Lower leg skin (tissue), 4 donors: ENCODE results near the gene IFI35. TPM values are rescaled to one million over a fixed set of nuclear protein-coding genes. Genes with fewer than 3 reads are reported as not detected.
"Not testable (repeated sequence)": the region's sequence is repeated elsewhere in the genome, so short reads cannot be mapped to it uniquely, and the experiment has no call there.

Experiments used
- DNase-seq, 2 donors: peaks; one replicate each; pipeline ENCODE4 v3.0.0-alpha.2; 2019; ENCODE audit warnings: low spot score in 2 of 2
- H3K4me3 ChIP-seq: fragments of 200-600 bp; sonication (generic); 2 replicates; pipeline ENCODE4 v1.5.1; 2017; ENCODE audit warnings: mild to moderate bottlenecking, low read depth; ENCODE audit not compliant: poor library complexity, severe bottlenecking
- CTCF ChIP-seq, 3 donors: fragments of 450-650 bp; IDR thresholded peaks; one replicate each; pipeline ENCODE4 v1.5.1; 2016; ENCODE audit warnings: antibody characterized with exemption in 3 of 3, mild to moderate bottlenecking in 3 of 3, moderate library complexity in 2 of 3
- POLR2A ChIP-seq, 2 donors: fragments of 450-650 bp; IDR thresholded peaks; one replicate each; pipeline ENCODE4 v1.6.1; 2016 to 2017; ENCODE audit warnings: antibody characterized with exemption in 2 of 2, mild to moderate bottlenecking in 1 of 2, moderate library complexity in 1 of 2
- WGBS, 2 donors: methylation state at CpG; one replicate each; pipeline ENCODE4 v1.1.5; 2018; 5-methylcytosine and 5-hydroxymethylcytosine counted together
- intact Hi-C: fragments of 100-400 bp; cut with DNase I; formaldehyde crosslinking; loops from one replicate; pipeline ENCODE4 v1.15.0; 2023; ENCODE audit warnings: low total_unique reads
- total RNA-seq, 4 donors: library from RNA; depleted of rRNA; stranded (reverse); fragments of >200 nt; gene quantifications; one replicate each; pipeline ENCODE4 v1.1.0, GENCODE V29; 2016

The IFI35 gene
- total RNA-seq, 4 donors from 2014 or later = 7.6 to 18.5 (median 16.9) TPM

DNA sequence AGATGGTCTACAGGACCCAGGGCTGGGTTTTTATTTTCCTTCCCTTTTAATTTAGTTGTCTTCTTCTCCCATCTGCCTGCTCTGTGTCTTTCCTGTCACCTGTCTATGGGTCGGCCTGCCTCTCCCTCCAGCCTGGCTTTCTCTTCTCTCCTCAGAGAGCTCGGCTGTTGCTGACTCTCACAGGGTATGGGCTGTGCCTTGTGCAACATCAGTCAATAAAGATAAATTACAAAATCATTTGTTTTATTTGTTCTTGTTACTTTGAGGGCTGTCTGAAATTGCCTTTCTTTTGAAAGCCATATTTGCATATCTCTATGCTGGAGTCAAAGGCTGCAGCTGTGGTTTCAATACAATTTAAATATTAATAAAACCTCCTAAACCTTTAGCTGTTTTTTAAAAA is 34.1 kb downstream of the IFI35 start:
- peak in 1 of 2 donors; percentile 25 for DNase-seq
- TF ChIP-seq CTCF (IDR thresholded peaks at IDR 0.05) (no peak), POLR2A (IDR thresholded peaks at IDR 0.05) (no peak)
- WGBS, 2 donors = 81% methylated on average over 2 of the region's 2 CpGs
- no peak overlapping the region for H3K4me3 ChIP-seq
- intact Hi-C loops = no loop called here

- no peak for TF ChIP-seq CTCF (IDR thresholded peaks at IDR 0.05)
- TF ChIP-seq POLR2A (IDR thresholded peaks at IDR 0.05) = no peak
- 76 to 88% methylated on average over 5 of the region's 5 CpGs for WGBS, 2 donors
- intact Hi-C loops = no loop called here
- DNase-seq = no peak
- no peak overlapping the region for H3K4me3 ChIP-seq
Observed at GRCh38 chr17:43042025-43042628, 35.5 kb downstream of the IFI35 start.

- TF ChIP-seq POLR2A (IDR thresholded peaks at IDR 0.05) = no peak
- TF ChIP-seq CTCF (IDR thresholded peaks at IDR 0.05) = no peak
Observed at GRCh38 chr17:43043307-43043706, 36.7 kb downstream of the IFI35 start.

DNA sequence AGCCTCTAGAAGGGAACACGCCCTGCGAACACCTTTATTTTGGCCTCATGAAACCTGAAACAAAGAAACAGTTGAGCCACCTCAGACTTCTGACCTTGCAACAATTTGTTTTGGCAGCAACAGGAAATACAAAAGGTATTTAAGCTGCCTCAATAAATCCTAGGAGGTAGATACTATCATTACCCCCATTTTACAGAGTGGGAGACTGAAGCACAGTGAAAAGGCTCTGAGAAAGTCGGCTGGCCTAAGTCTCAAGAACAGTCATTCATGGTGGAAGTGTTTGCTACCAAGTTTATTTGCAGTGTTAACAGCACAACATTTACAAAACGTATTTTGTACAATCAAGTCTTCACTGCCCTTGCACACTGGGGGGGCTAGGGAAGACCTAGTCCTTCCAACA is 37.4 kb downstream of the IFI35 start:
- intact Hi-C loops = no loop called here
- no peak overlapping the region for H3K4me3 ChIP-seq
- 90 to 93% methylated on average over 4 of the region's 4 CpGs for WGBS, 2 donors
- no peak for TF ChIP-seq POLR2A (IDR thresholded peaks at IDR 0.05)
- TF ChIP-seq CTCF (IDR thresholded peaks at IDR 0.05) = no peak
- no peak for DNase-seq

More at GRCh38 chr17:43043307-43043706, 36.7 kb downstream of the IFI35 start:
- intact Hi-C loops = no loop called here
- DNase-seq = no peak
- no peak overlapping the region for H3K4me3 ChIP-seq

GRCh38 chr17:43051969-43052368 is 45.4 kb downstream of the IFI35 start:
- TF ChIP-seq CTCF (IDR thresholded peaks at IDR 0.05) (no peak), POLR2A (IDR thresholded peaks at IDR 0.05) (no peak)
- DNase-seq = no peak
- no peak overlapping the region for H3K4me3 ChIP-seq
- intact Hi-C loops = no loop called here
- WGBS, 2 donors = 96 to 100% methylated on average over 1 of the region's 1 CpG

GRCh38 chr17:43053008-43053407 is 46.4 kb downstream of the IFI35 start:
- 94 to 96% methylated on average over 7 of the region's 7 CpGs for WGBS, 2 donors
- DNase-seq, intact Hi-C loops, H3K4me3 ChIP-seq: not testable (repeated sequence)
